ENCODE results near the gene NGF. TPM values are rescaled to one million over a fixed set of nuclear protein-coding genes. Genes with fewer than 3 reads are reported as not detected.
A peak's percentile ranks its signal among the peaks of the same experiment; 100 is the strongest.

The NGF gene
- total RNA-seq (2021; fragmentation: NEBNext Ultra II Directional; extraction: Animal tissue kit (Norgen Biotek cat#: 25700)) (0.63 TPM in 1 of 2 replicates, not detected in the other), polyA plus RNA-seq (2011; rRNA removed) (1.6 TPM in 2 replicates), polyA minus RNA-seq (2011; rRNA and poly(A)+ RNA removed) (0.54 and 0.73 TPM in 2 replicates)
- 1.3 TPM for polyA plus RNA-seq (2011; cell fraction: cytosol; rRNA removed)
- polyA plus RNA-seq (2011; cell fraction: nucleus; rRNA removed): 1.5 TPM
- polyA plus RNA-seq (2012, experiment 1 of 2): 0.47 to 1.1 TPM (median 0.65 TPM) in 4 replicates
- polyA plus RNA-seq (2012, experiment 2 of 2): 0.87 TPM
- polyA plus RNA-seq (2013, experiment 1 of 2): 0.28 TPM
- 0.44 TPM for polyA plus RNA-seq (2013, experiment 2 of 2)
- polyA minus RNA-seq (2011; cell fraction: cytosol; rRNA and poly(A)+ RNA removed): not detected
- not detected for polyA minus RNA-seq (2011; cell fraction: nucleus; rRNA and poly(A)+ RNA removed)
- long read RNA-seq, experiment 1: 0 reads
- long read RNA-seq, experiment 2, partial matches to known transcripts: 0 of 1 reads
- long read RNA-seq, experiment 2, other reads (novel, unspliced or antisense): 0 of 1 reads

- Histone ChIP-seq H4K5ac (ENCODE audit: insufficient read length, low read depth, low read length) (no peak within 1 kb of the TSS), H3K4me2 (ENCODE audit: insufficient read depth in 1 of 2, low read depth in 2 of 2, low read length in 2 of 2) (peak within 1 kb of the TSS; percentile 65 to 99), H3K4me1 (replicated peaks in 1 of 4; ENCODE audit: control insufficient read depth in 3 of 4, insufficient read depth in 4 of 4, low read length in 3 of 4) (peaks cover 0 to 7% (median 0%) of the 10 kb centered on the region in 4 experiments; a peak in 4 of 7 replicates), H3K56ac (replicated peaks; ENCODE audit: insufficient read length, low read depth, low read length) (no peak within 1 kb of the TSS), H3K9me3 (ENCODE audit: insufficient read depth in 2 of 2, low read depth in 1 of 2, low read length in 1 of 2) (no peaks in the 10 kb centered on the region), H3K79me1 (ENCODE audit: low read depth, low read length) (no peaks in the 10 kb centered on the region), H3K36me3 (ENCODE audit: control insufficient read depth in 2 of 4, insufficient read depth in 4 of 4, low read length in 3 of 4) (no peaks in the 10 kb centered on the region), H3K18ac (ENCODE audit: extremely low read depth, low read length) (peak within 1 kb of the TSS; percentile 82), H2BK5ac (ENCODE audit: low read depth, low read length) (no peak within 1 kb of the TSS; the same call in 1 of the 2 replicates), H3K23me2 (ENCODE audit: low read depth, low read length) (peaks cover 8% of the 10 kb centered on the region; the same call in 1 of the 2 replicates), H3K4me3 (ENCODE audit: extremely low read depth in 1 of 4, insufficient read depth in 2 of 4, low read depth in 3 of 4, low read length in 4 of 4) (peak within 1 kb of the TSS; percentile 55 to 83 (median 72)), H2AFZ (ENCODE audit: low read length) (peak within 1 kb of the TSS; percentile 75; the same call in 1 of the 2 replicates), H4K8ac (ENCODE audit: extremely low read depth, insufficient read depth, low read length) (peak within 1 kb of the TSS; percentile 23; the same call in 1 of the 2 replicates), H3K14ac (ENCODE audit: insufficient read length) (no peak within 1 kb of the TSS), H3K27me3 (replicated peaks in 1 of 4; ENCODE audit: control insufficient read depth in 3 of 4, extremely low read depth in 1 of 4, insufficient read depth in 3 of 4, low read length in 3 of 4) (peaks cover 7 to 38% (median 29%) of the 10 kb centered on the region in 4 experiments), H4K91ac (replicated peaks; ENCODE audit: insufficient read length, low read length) (no peak within 1 kb of the TSS), H3K27ac (ENCODE audit: low read depth, low read length) (no peak within 1 kb of the TSS), H2AK5ac (ENCODE audit: low read depth, low read length) (no peak within 1 kb of the TSS), H3K79me2 (ENCODE audit: control insufficient read depth in 1 of 2, insufficient read depth in 2 of 2, low read length in 2 of 2) (no peaks in the 10 kb centered on the region), H2BK15ac (ENCODE audit: low read length) (no peak within 1 kb of the TSS), H4K20me1 (replicated peaks in 1 of 2; ENCODE audit: control insufficient read depth in 1 of 2, insufficient read depth in 2 of 2, low read length in 2 of 2) (peaks cover 0 to 2% of the 10 kb centered on the region in 2 experiments), H3K9ac (replicated peaks in 1 of 4; ENCODE audit: extremely low read depth in 1 of 4, low read depth in 3 of 4, low read length in 3 of 4) (no peak within 1 kb of the TSS; a peak in 1 of 7 replicates), H2BK20ac (ENCODE audit: low read length) (no peak within 1 kb of the TSS), H2BK120ac (replicated peaks; ENCODE audit: low read depth, low read length) (no peak within 1 kb of the TSS), H3K23ac (ENCODE audit: insufficient read length) (no peak within 1 kb of the TSS), H2BK12ac (ENCODE audit: low read depth, low read length) (peak within 1 kb of the TSS; percentile 87; the same call in 1 of the 2 replicates), H3K4ac (replicated peaks; ENCODE audit: insufficient read length, low read depth, low read length) (no peak within 1 kb of the TSS)
- peak; percentile 63 to 82 for DNase-seq (ENCODE audit: low read depth in 1 of 2, low spot score in 2 of 2)
- FAIRE-seq: no peak
- ChIA-PET POLR2A (ENCODE audit: partially characterized antibody) (interaction anchor here (0.9 to 1.5 kb wide), 3 partner anchors 13 to 37 kb away, joined by 3 to 4 read pairs (median 3); no protein-coding TSS in a partner anchor), CTCF (ENCODE audit: partially characterized antibody) (interaction anchor here (0.6 to 3.4 kb wide), 15 partner anchors 8 to 429 kb away, joined by 3 to 13 read pairs (median 5); no protein-coding TSS in a partner anchor)
- 0% methylated on average over 30 of the region's 69 CpGs; no CpG with 5 or more reads in 1 of the 2 experiments for WGBS, 2 experiments (ENCODE audit: extremely low coverage in 1 of 2, insufficient coverage in 1 of 2, insufficient read length in 1 of 2, insufficient replicate concordance in 2 of 2, low coverage in 1 of 2, low lambda C conversion rate in 2 of 2, missing lambda C conversion rate in 1 of 2)
- TF ChIP-seq CEBPB (IDR thresholded peaks at IDR 0.05; ENCODE audit: low read depth, low read length): no peak
- no peak for TF ChIP-seq YY1 (IDR thresholded peaks at IDR 0.05; ENCODE audit: low read depth, low read length)
- peak; percentile 43 for TF ChIP-seq RBBP5 (IDR thresholded peaks at IDR 0.05; ENCODE audit: borderline replicate concordance, low read depth, low read length)
- peak; percentile 18 for TF ChIP-seq EZH2 (IDR thresholded peaks at IDR 0.05; ENCODE audit: low read depth, low read length, severe bottlenecking)
- peak; percentile 46 for TF ChIP-seq TAF7 (optimal IDR thresholded peaks at IDR 0.05; ENCODE audit: borderline replicate concordance, low read depth, low read length)
- no peak for TF ChIP-seq NRF1 (IDR thresholded peaks at IDR 0.05; ENCODE audit: low read depth, low read length)
Observed at GRCh38 chr1:115337633-115338456, at the start of gene NGF. Gene NGF, minus strand, starts transcription at chr1:115338249. Its CDS starts 51,454 bp downstream, at chr1:115286795.

Measured in H1 (cell line).